ENCODE data around the gene CXCR1.

Gene CXCR1

GRCh38 chr2:218155953-218156479, 10.7 kb downstream of the CXCR1 start:
- no peaks in the 10 kb centered on the region for H3K4me1 ChIP-seq (ENCODE audit: control insufficient read depth, insufficient read depth, low read length)
- H3K9me3 ChIP-seq (ENCODE audit: control insufficient read depth, insufficient read depth, low read length), result no peaks in the 10 kb centered on the region
- H3K27me3 ChIP-seq (ENCODE audit: control insufficient read depth, insufficient read depth, low read length), result no peaks in the 10 kb centered on the region
- no peak overlapping the region for H3K9ac ChIP-seq (ENCODE audit: low read depth, low read length)
- H3K36me3 ChIP-seq (ENCODE audit: control insufficient read depth, insufficient read depth, low read length), result no peaks in the 10 kb centered on the region
- H3K4me3 ChIP-seq (ENCODE audit: low read depth, low read length), result no peak overlapping the region

GRCh38 chr2:218152777-218153176, 14.0 kb downstream of the CXCR1 start:
- Histone ChIP-seq H3K27me3 (ENCODE audit: control insufficient read depth, insufficient read depth, low read length) (no peaks in the 10 kb centered on the region), H3K36me3 (ENCODE audit: control insufficient read depth, insufficient read depth, low read length) (no peaks in the 10 kb centered on the region), H3K9me3 (ENCODE audit: control insufficient read depth, insufficient read depth, low read length) (no peaks in the 10 kb centered on the region), H3K4me3 (ENCODE audit: low read depth, low read length) (no peak overlapping the region), H3K9ac (ENCODE audit: low read depth, low read length) (no peak overlapping the region), H3K4me1 (ENCODE audit: control insufficient read depth, insufficient read depth, low read length) (no peaks in the 10 kb centered on the region)

GRCh38 chr2:218152172-218152571, 14.6 kb downstream of the CXCR1 start:
- H3K4me3 ChIP-seq (ENCODE audit: low read depth, low read length), result no peak overlapping the region
- H3K9ac ChIP-seq (ENCODE audit: low read depth, low read length), result no peak overlapping the region
- H3K27me3 ChIP-seq (ENCODE audit: control insufficient read depth, insufficient read depth, low read length), result no peaks in the 10 kb centered on the region
- H3K9me3 ChIP-seq (ENCODE audit: control insufficient read depth, insufficient read depth, low read length), result no peaks in the 10 kb centered on the region
- no peaks in the 10 kb centered on the region for H3K36me3 ChIP-seq (ENCODE audit: control insufficient read depth, insufficient read depth, low read length)
- no peaks in the 10 kb centered on the region for H3K4me1 ChIP-seq (ENCODE audit: control insufficient read depth, insufficient read depth, low read length)

- Histone ChIP-seq H3K27me3 (ENCODE audit: control insufficient read depth, insufficient read depth, low read length) (no peaks in the 10 kb centered on the region), H3K4me1 (ENCODE audit: control insufficient read depth, insufficient read depth, low read length) (no peaks in the 10 kb centered on the region), H3K9ac (ENCODE audit: low read depth, low read length) (no peak overlapping the region), H3K36me3 (ENCODE audit: control insufficient read depth, insufficient read depth, low read length) (no peaks in the 10 kb centered on the region), H3K9me3 (ENCODE audit: control insufficient read depth, insufficient read depth, low read length) (no peaks in the 10 kb centered on the region), H3K4me3 (ENCODE audit: low read depth, low read length) (no peak overlapping the region)
Observed at GRCh38 chr2:218149848-218150440, 16.8 kb downstream of the CXCR1 start.

GRCh38 chr2:218149098-218149497, 17.7 kb downstream of the CXCR1 start:
- Histone ChIP-seq H3K9ac (ENCODE audit: low read depth, low read length) (no peak overlapping the region), H3K27me3 (ENCODE audit: control insufficient read depth, insufficient read depth, low read length) (no peaks in the 10 kb centered on the region), H3K4me1 (ENCODE audit: control insufficient read depth, insufficient read depth, low read length) (no peaks in the 10 kb centered on the region), H3K36me3 (ENCODE audit: control insufficient read depth, insufficient read depth, low read length) (no peaks in the 10 kb centered on the region), H3K4me3 (ENCODE audit: low read depth, low read length) (no peak overlapping the region), H3K9me3 (ENCODE audit: control insufficient read depth, insufficient read depth, low read length) (no peaks in the 10 kb centered on the region)

- Histone ChIP-seq H3K36me3 (ENCODE audit: control insufficient read depth, insufficient read depth, low read length) (no peaks in the 10 kb centered on the region), H3K9ac (ENCODE audit: low read depth, low read length) (no peak overlapping the region), H3K4me1 (ENCODE audit: control insufficient read depth, insufficient read depth, low read length) (no peaks in the 10 kb centered on the region), H3K27me3 (ENCODE audit: control insufficient read depth, insufficient read depth, low read length) (no peaks in the 10 kb centered on the region), H3K4me3 (ENCODE audit: low read depth, low read length) (no peak overlapping the region), H3K9me3 (ENCODE audit: control insufficient read depth, insufficient read depth, low read length) (no peaks in the 10 kb centered on the region)
Observed at GRCh38 chr2:218146056-218146455, 20.7 kb downstream of the CXCR1 start.

GRCh38 chr2:218145124-218145523, 21.6 kb downstream of the CXCR1 start:
- H3K9ac ChIP-seq (ENCODE audit: low read depth, low read length), result no peak overlapping the region
- H3K27me3 ChIP-seq (ENCODE audit: control insufficient read depth, insufficient read depth, low read length), result no peaks in the 10 kb centered on the region
- no peaks in the 10 kb centered on the region for H3K36me3 ChIP-seq (ENCODE audit: control insufficient read depth, insufficient read depth, low read length)
- no peaks in the 10 kb centered on the region for H3K4me1 ChIP-seq (ENCODE audit: control insufficient read depth, insufficient read depth, low read length)
- H3K4me3 ChIP-seq (ENCODE audit: low read depth, low read length), result no peak overlapping the region
- H3K9me3 ChIP-seq (ENCODE audit: control insufficient read depth, insufficient read depth, low read length), result no peaks in the 10 kb centered on the region

- no peak overlapping the region for H3K9ac ChIP-seq (ENCODE audit: low read depth, low read length)
- peaks cover 2% of the 10 kb centered on the region for H3K27me3 ChIP-seq (ENCODE audit: control insufficient read depth, insufficient read depth, low read length)
- no peak overlapping the region for H3K4me3 ChIP-seq (ENCODE audit: low read depth, low read length)
- no peaks in the 10 kb centered on the region for H3K4me1 ChIP-seq (ENCODE audit: control insufficient read depth, insufficient read depth, low read length)
- H3K9me3 ChIP-seq (ENCODE audit: control insufficient read depth, insufficient read depth, low read length), result no peaks in the 10 kb centered on the region
- H3K36me3 ChIP-seq (ENCODE audit: control insufficient read depth, insufficient read depth, low read length), result no peaks in the 10 kb centered on the region
Observed at GRCh38 chr2:218138047-218138446, 28.7 kb downstream of the CXCR1 start.

- no peaks in the 10 kb centered on the region for H3K4me1 ChIP-seq (ENCODE audit: control insufficient read depth, insufficient read depth, low read length)
- peaks cover 2% of the 10 kb centered on the region for H3K27me3 ChIP-seq (ENCODE audit: control insufficient read depth, insufficient read depth, low read length)
- H3K9me3 ChIP-seq (ENCODE audit: control insufficient read depth, insufficient read depth, low read length), result no peaks in the 10 kb centered on the region
- H3K36me3 ChIP-seq (ENCODE audit: control insufficient read depth, insufficient read depth, low read length), result no peaks in the 10 kb centered on the region
- H3K4me3 ChIP-seq (ENCODE audit: low read depth, low read length), result no peak overlapping the region
- no peak overlapping the region for H3K9ac ChIP-seq (ENCODE audit: low read depth, low read length)
Observed at GRCh38 chr2:218137514-218137913, 29.2 kb downstream of the CXCR1 start.

GRCh38 chr2:218130822-218131221, 35.9 kb downstream of the CXCR1 start:
- no peak overlapping the region for H3K4me3 ChIP-seq (ENCODE audit: low read depth, low read length)
- H3K4me1 ChIP-seq (ENCODE audit: control insufficient read depth, insufficient read depth, low read length), result no peaks in the 10 kb centered on the region
- no peaks in the 10 kb centered on the region for H3K36me3 ChIP-seq (ENCODE audit: control insufficient read depth, insufficient read depth, low read length)
- no peak overlapping the region for H3K9ac ChIP-seq (ENCODE audit: low read depth, low read length)
- no peaks in the 10 kb centered on the region for H3K27me3 ChIP-seq (ENCODE audit: control insufficient read depth, insufficient read depth, low read length)
- no peaks in the 10 kb centered on the region for H3K9me3 ChIP-seq (ENCODE audit: control insufficient read depth, insufficient read depth, low read length)

GRCh38 chr2:218130377-218130776, 36.4 kb downstream of the CXCR1 start:
- H3K9ac ChIP-seq (ENCODE audit: low read depth, low read length), result no peak overlapping the region
- H3K36me3 ChIP-seq (ENCODE audit: control insufficient read depth, insufficient read depth, low read length), result no peaks in the 10 kb centered on the region
- H3K27me3 ChIP-seq (ENCODE audit: control insufficient read depth, insufficient read depth, low read length), result no peaks in the 10 kb centered on the region

GRCh38 chr2:218129458-218130135, 37.2 kb downstream of the CXCR1 start:
- no peaks in the 10 kb centered on the region for H3K4me1 ChIP-seq (ENCODE audit: control insufficient read depth, insufficient read depth, low read length)
- H3K9ac ChIP-seq (ENCODE audit: low read depth, low read length), result no peak overlapping the region
- no peaks in the 10 kb centered on the region for H3K9me3 ChIP-seq (ENCODE audit: control insufficient read depth, insufficient read depth, low read length)
- H3K4me3 ChIP-seq (ENCODE audit: low read depth, low read length), result no peak overlapping the region
- no peaks in the 10 kb centered on the region for H3K36me3 ChIP-seq (ENCODE audit: control insufficient read depth, insufficient read depth, low read length)
- no peaks in the 10 kb centered on the region for H3K27me3 ChIP-seq (ENCODE audit: control insufficient read depth, insufficient read depth, low read length)

More at GRCh38 chr2:218130377-218130776, 36.4 kb downstream of the CXCR1 start:
- Histone ChIP-seq H3K4me1 (ENCODE audit: control insufficient read depth, insufficient read depth, low read length) (no peaks in the 10 kb centered on the region), H3K9me3 (ENCODE audit: control insufficient read depth, insufficient read depth, low read length) (no peaks in the 10 kb centered on the region), H3K4me3 (ENCODE audit: low read depth, low read length) (no peak overlapping the region)
